ENCODE results near the gene NELFB.

Gene NELFB

GRCh38 chr9:137215196-137215986 lies 39.7 kb upstream of the NELFB start:
- no peak overlapping the region for H3K4me3 ChIP-seq (ENCODE audit: control insufficient read depth, low read depth, low read length)
- DNase-seq (ENCODE audit: low read depth): no peak
- TF ChIP-seq CTCF (conservative IDR thresholded peaks at IDR 0.05; ENCODE audit: control insufficient read depth, insufficient read depth, low read depth, low read length): no peak

DNA sequence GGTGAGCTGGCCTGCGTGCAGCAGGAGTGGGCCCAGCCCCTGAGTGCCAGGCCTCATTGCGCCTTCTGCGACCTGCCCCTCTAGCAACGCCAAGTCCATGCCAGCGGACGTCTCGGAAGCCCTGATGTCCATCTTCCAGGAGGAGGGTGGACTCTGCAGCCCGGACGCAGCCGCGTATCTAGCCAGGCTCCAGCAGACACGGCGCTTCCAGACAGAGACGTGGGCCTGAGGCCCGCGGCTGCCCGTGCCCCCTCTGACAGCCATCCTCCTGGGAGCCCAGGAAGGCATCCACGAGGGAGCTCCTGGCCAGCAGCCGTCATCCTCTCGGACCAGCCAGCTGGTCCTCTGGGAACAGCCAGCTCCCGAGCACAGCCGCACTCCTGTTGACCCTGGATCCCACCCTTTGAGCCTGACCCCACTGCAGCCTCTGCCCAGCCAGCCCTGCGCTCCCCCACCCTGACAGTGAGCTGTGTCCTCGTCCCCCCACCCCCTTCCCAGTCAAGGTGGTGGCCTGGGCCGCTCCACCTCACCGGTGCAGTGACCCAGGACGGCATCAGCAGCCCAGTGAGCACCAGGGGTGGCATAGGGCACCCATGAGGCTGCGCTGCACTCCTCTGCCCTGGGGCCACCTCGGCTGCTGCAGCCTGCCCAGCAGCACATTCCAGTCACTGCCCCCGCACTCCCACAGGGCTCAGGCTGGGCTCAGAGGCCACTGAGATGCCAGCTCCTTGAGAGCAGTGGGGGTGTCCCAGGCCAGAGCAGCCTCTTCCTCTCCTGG lies 38.8 kb upstream of the NELFB start:
- no peak for TF ChIP-seq CTCF (conservative IDR thresholded peaks at IDR 0.05; ENCODE audit: control insufficient read depth, insufficient read depth, low read depth, low read length)
- H3K4me3 ChIP-seq (ENCODE audit: control insufficient read depth, low read depth, low read length): no peak overlapping the region
- no peak for DNase-seq (ENCODE audit: low read depth)

GRCh38 chr9:137217276-137218211 lies 37.6 kb upstream of the NELFB start:
- TF ChIP-seq CTCF (conservative IDR thresholded peaks at IDR 0.05; ENCODE audit: control insufficient read depth, insufficient read depth, low read depth, low read length): no peak
- H3K4me3 ChIP-seq (ENCODE audit: control insufficient read depth, low read depth, low read length): peak overlapping the region; percentile 7
- DNase-seq (ENCODE audit: low read depth): peak; percentile 34

DNA sequence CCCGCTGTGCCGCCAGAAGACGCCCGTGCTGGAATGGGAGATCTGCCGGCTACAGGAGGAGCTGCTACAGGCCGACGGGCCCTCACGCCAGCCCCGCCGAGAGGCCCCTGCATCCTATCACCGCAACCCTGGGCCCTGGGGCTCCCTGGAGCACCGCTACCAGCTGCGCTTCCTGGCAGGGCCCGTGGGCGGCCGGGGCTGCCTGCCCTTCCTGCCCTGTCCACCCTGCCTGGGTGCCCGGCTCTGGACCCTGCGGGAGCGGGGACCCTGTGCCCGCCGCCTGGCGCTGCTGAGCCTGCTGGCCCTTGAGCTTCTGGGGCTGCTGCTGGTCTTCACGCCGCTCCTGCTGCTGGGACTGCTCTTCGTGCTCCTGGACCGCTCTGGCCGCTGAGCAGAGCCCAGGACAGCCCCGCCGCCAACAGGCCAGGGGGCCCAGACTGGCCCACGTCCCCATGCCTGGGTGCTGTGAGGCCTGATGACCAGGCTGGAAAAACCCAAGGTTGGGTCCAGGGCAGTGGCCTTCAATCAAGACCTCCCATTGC lies 36.8 kb upstream of the NELFB start:
- no peak overlapping the region for H3K4me3 ChIP-seq (ENCODE audit: control insufficient read depth, low read depth, low read length)
- DNase-seq (ENCODE audit: low read depth): no peak
- TF ChIP-seq CTCF (conservative IDR thresholded peaks at IDR 0.05; ENCODE audit: control insufficient read depth, insufficient read depth, low read depth, low read length): no peak

DNA sequence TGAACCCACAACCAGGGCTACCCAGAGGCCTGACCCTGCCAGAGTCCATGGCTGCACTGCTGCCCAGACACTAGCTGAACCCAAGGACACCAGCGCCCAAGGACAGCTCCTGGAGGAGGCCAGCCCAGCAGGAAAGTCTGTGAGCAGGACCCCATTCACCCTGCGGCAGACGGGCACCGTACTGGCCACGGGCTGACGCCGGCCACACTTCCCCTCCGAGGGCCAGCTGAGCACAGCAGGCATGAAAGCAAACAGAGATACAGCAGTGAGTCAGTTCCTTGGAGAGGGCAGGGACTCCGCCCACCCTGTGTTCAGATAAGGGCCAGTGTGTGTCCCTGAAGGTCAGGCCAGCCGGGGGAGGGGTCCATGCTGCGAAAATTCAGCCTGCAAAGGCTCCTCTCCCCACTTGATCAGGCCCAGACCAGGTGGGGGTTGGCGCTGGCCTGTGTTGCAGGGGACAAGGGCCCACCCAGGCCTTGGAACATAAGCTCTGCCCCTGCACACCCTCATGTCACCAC lies 36.3 kb upstream of the NELFB start:
- no peak overlapping the region for H3K4me3 ChIP-seq (ENCODE audit: control insufficient read depth, low read depth, low read length)
- peak; percentile 14 for DNase-seq (ENCODE audit: low read depth)
- TF ChIP-seq CTCF (conservative IDR thresholded peaks at IDR 0.05; ENCODE audit: control insufficient read depth, insufficient read depth, low read depth, low read length): no peak

Data from fibroblast of mammary gland (primary cell).